ENCODE measurements around the gene NSUN6.

NSUN6 gene

DNA sequence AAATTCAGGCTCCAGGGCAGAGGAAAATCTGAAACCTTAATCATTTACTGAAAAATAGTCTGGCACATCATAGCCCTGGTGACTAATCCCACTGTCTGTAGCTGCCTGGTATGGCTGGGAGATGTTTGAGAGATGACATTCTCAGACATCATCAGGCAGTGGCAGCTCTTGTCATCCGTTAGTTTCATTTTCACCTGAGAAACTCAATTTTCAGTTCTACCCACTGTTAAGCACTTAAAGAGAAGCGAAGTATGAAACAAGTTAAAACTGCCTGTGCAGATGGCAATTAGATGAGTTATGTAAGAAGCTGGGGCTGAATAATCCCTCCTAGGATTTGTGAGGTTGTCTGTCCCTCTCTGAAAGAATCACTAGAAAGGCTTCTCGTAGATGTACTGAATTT, 150.2 kb downstream of the NSUN6 start:
- DNase-seq (ENCODE audit: low spot score) (no peak), ATAC-seq (ENCODE audit: low read depth) (peak; percentile 96)
- TF ChIP-seq CTCF (IDR thresholded peaks at IDR 0.05; ENCODE audit: poor library complexity, severe bottlenecking), result no peak
- no peaks in the 10 kb centered on the region for H3K27me3 ChIP-seq (ENCODE audit: insufficient read depth, poor library complexity, severe bottlenecking)
- H3K4me1 ChIP-seq (ENCODE audit: insufficient read depth, poor library complexity, severe bottlenecking), result no peaks in the 10 kb centered on the region
- no peak overlapping the region for H3K27ac ChIP-seq (ENCODE audit: poor library complexity, severe bottlenecking)
- H3K36me3 ChIP-seq (ENCODE audit: low read depth), result no peaks in the 10 kb centered on the region
- H3K4me3 ChIP-seq (ENCODE audit: severe bottlenecking), result no peak overlapping the region
- H3K9me3 ChIP-seq (ENCODE audit: severe bottlenecking), result no peaks in the 10 kb centered on the region

- TF ChIP-seq CTCF (IDR thresholded peaks at IDR 0.05; ENCODE audit: poor library complexity, severe bottlenecking), result no peak
- Histone ChIP-seq H3K4me3 (ENCODE audit: severe bottlenecking) (no peak overlapping the region), H3K36me3 (ENCODE audit: low read depth) (no peaks in the 10 kb centered on the region), H3K27ac (ENCODE audit: poor library complexity, severe bottlenecking) (no peak overlapping the region), H3K27me3 (ENCODE audit: insufficient read depth, poor library complexity, severe bottlenecking) (no peaks in the 10 kb centered on the region), H3K4me1 (ENCODE audit: insufficient read depth, poor library complexity, severe bottlenecking) (no peaks in the 10 kb centered on the region), H3K9me3 (ENCODE audit: severe bottlenecking) (no peaks in the 10 kb centered on the region)
- ATAC-seq (ENCODE audit: low read depth) (no peak), DNase-seq (ENCODE audit: low spot score) (no peak)
These were observed 150.8 kb downstream of the NSUN6 start for GRCh38 chr10:18500576-18500975.

DNA sequence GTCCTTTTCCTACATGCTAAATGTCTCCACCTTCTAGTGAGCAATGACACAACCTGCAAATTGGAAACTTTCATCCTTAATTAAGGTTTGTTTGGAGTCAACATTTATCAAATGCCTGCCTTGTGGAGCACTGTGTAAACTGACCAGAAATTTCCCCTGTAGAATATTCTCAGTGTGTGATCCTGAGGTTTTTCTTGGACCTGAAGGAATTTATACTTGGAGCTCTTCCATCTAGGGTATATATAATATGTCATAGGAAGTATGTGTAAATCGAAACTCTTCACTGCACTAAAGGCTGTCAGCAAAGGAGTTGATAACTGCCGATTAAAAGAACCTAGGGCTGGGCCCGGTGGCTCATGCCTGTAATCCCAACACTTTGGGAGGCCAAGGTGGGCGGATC, 152.4 kb downstream of the NSUN6 start:
- Histone ChIP-seq H3K4me3 (ENCODE audit: severe bottlenecking) (no peak overlapping the region), H3K4me1 (ENCODE audit: insufficient read depth, poor library complexity, severe bottlenecking) (no peaks in the 10 kb centered on the region), H3K27me3 (ENCODE audit: insufficient read depth, poor library complexity, severe bottlenecking) (no peaks in the 10 kb centered on the region), H3K9me3 (ENCODE audit: severe bottlenecking) (no peaks in the 10 kb centered on the region), H3K36me3 (ENCODE audit: low read depth) (no peaks in the 10 kb centered on the region), H3K27ac (ENCODE audit: poor library complexity, severe bottlenecking) (no peak overlapping the region)
- no peak for ATAC-seq (ENCODE audit: low read depth)
- no peak for DNase-seq (ENCODE audit: low spot score)
- no peak for TF ChIP-seq CTCF (IDR thresholded peaks at IDR 0.05; ENCODE audit: poor library complexity, severe bottlenecking)

GRCh38 chr10:18497806-18498369, 153.5 kb downstream of the NSUN6 start:
- Histone ChIP-seq H3K27ac (ENCODE audit: poor library complexity, severe bottlenecking) (no peak overlapping the region), H3K27me3 (ENCODE audit: insufficient read depth, poor library complexity, severe bottlenecking) (no peaks in the 10 kb centered on the region), H3K4me3 (ENCODE audit: severe bottlenecking) (no peak overlapping the region), H3K36me3 (ENCODE audit: low read depth) (no peaks in the 10 kb centered on the region), H3K4me1 (ENCODE audit: insufficient read depth, poor library complexity, severe bottlenecking) (no peaks in the 10 kb centered on the region), H3K9me3 (ENCODE audit: severe bottlenecking) (no peaks in the 10 kb centered on the region)
- no peak for TF ChIP-seq CTCF (IDR thresholded peaks at IDR 0.05; ENCODE audit: poor library complexity, severe bottlenecking)
- ATAC-seq (ENCODE audit: low read depth), result no peak
- DNase-seq (ENCODE audit: low spot score), result no peak

Measured in RWPE2 (cell line).